ENCODE results near the gene VDR. TPM values are rescaled to one million over a fixed set of nuclear protein-coding genes. Genes with fewer than 3 reads are reported as not detected.

The VDR gene
- total RNA-seq, 6 experiments from 2014 or later: 8.4 to 14.8 (median 10.1) TPM

- no peak for DNase-seq
- peaks cover 5% of the 10 kb centered on the region for H3K27me3 Mint-ChIP-seq (ENCODE audit: insufficient read depth)
Observed at GRCh38 chr12:47942614-47943225, 37.9 kb upstream of the VDR start.

GRCh38 chr12:47941871-47942613 is 37.2 kb upstream of the VDR start:
- peaks cover 32% of the 10 kb centered on the region for H3K4me1 Mint-ChIP-seq (ENCODE audit: low read depth)
- TF ChIP-seq CTCF (IDR thresholded peaks at IDR 0.05): peak; percentile 34
- no peaks in the 10 kb centered on the region for H3K9me3 Mint-ChIP-seq
- no peak overlapping the region for H3K27ac Mint-ChIP-seq
- H3K36me3 Mint-ChIP-seq (ENCODE audit: low read depth): no peaks in the 10 kb centered on the region
- no peak overlapping the region for H3K4me3 Mint-ChIP-seq
- peaks cover 6% of the 10 kb centered on the region for H3K27me3 Mint-ChIP-seq (ENCODE audit: insufficient read depth)
- no peak for DNase-seq

More at GRCh38 chr12:47942614-47943225, 37.9 kb upstream of the VDR start:
- H3K27ac Mint-ChIP-seq: no peak overlapping the region
- H3K9me3 Mint-ChIP-seq: no peaks in the 10 kb centered on the region
- no peaks in the 10 kb centered on the region for H3K36me3 Mint-ChIP-seq (ENCODE audit: low read depth)
- 0 out of 2 replicates have a peak, but pooled peaks have one; percentile 1 for TF ChIP-seq CTCF (IDR thresholded peaks at IDR 0.05)
- no peak overlapping the region for H3K4me3 Mint-ChIP-seq
- H3K4me1 Mint-ChIP-seq (ENCODE audit: low read depth): peaks cover 28% of the 10 kb centered on the region

- TF ChIP-seq CTCF (IDR thresholded peaks at IDR 0.05): no peak
Observed at GRCh38 chr12:47941475-47941780, 36.6 kb upstream of the VDR start.

GRCh38 chr12:47940773-47941474 is 36.1 kb upstream of the VDR start:
- H3K9me3 Mint-ChIP-seq: no peaks in the 10 kb centered on the region
- H3K4me1 Mint-ChIP-seq (ENCODE audit: low read depth): peaks cover 27% of the 10 kb centered on the region
- no peak for DNase-seq
- no peak overlapping the region for H3K4me3 Mint-ChIP-seq
- H3K27me3 Mint-ChIP-seq (ENCODE audit: insufficient read depth): peaks cover 6% of the 10 kb centered on the region
- H3K27ac Mint-ChIP-seq: no peak overlapping the region
- no peaks in the 10 kb centered on the region for H3K36me3 Mint-ChIP-seq (ENCODE audit: low read depth)
- TF ChIP-seq CTCF (IDR thresholded peaks at IDR 0.05): no peak

More at GRCh38 chr12:47941475-47941780, 36.6 kb upstream of the VDR start:
- H3K27ac Mint-ChIP-seq: no peak overlapping the region
- H3K4me3 Mint-ChIP-seq: no peak overlapping the region
- H3K36me3 Mint-ChIP-seq (ENCODE audit: low read depth): no peaks in the 10 kb centered on the region
- H3K27me3 Mint-ChIP-seq (ENCODE audit: insufficient read depth): peaks cover 6% of the 10 kb centered on the region
- DNase-seq: no peak
- peaks cover 26% of the 10 kb centered on the region for H3K4me1 Mint-ChIP-seq (ENCODE audit: low read depth)
- no peaks in the 10 kb centered on the region for H3K9me3 Mint-ChIP-seq

GRCh38 chr12:47939009-47939601 is 34.3 kb upstream of the VDR start:
- no peak for DNase-seq
- Mint-ChIP-seq H3K4me3 (no peak overlapping the region), H3K9me3 (no peaks in the 10 kb centered on the region), H3K27me3 (ENCODE audit: insufficient read depth) (peaks cover 6% of the 10 kb centered on the region), H3K27ac (no peak overlapping the region), H3K4me1 (ENCODE audit: low read depth) (peaks cover 33% of the 10 kb centered on the region), H3K36me3 (ENCODE audit: low read depth) (no peaks in the 10 kb centered on the region)
- no peak for TF ChIP-seq CTCF (IDR thresholded peaks at IDR 0.05)
